ENCODE results near the gene KCNQ1. TPM values are rescaled to one million over a fixed set of nuclear protein-coding genes. Genes with fewer than 3 reads are reported as not detected.
A peak's percentile ranks its signal among the peaks of the same experiment; 100 is the strongest.

Gene KCNQ1
- total RNA-seq, 1 donor from 2014 or later, result 2.6 TPM

DNA sequence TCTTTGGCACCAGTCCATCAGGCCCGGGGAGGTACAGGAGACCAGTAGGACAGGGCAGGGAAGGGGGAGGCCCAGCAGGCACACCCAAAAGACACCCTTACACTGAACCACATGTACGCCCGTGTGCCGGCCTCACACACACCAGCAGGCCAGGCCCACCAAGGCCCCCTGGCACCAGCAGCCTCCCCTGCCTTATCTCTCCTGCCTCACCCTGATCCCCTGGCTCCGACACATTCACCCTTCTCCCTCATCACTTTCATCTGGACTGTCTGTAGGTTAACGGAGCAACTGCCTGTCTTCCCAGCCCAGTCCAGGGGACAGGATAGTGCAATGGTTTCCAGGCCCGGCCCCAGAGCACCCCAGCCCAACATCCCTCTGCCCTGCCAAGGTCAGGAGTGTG is 435.8 kb downstream of the KCNQ1 start:
- no peaks in the 10 kb centered on the region for H3K27me3 ChIP-seq (ENCODE audit: control insufficient read depth in 3 of 3, insufficient read depth in 3 of 3, low read length in 3 of 3)
- peaks cover 3 to 6% (median 6%) of the 10 kb centered on the region in 3 donors for H3K36me3 ChIP-seq (ENCODE audit: control insufficient read depth in 3 of 3, insufficient read depth in 3 of 3, low read length in 3 of 3)
- peaks cover 0 to 4% (median 0%) of the 10 kb centered on the region in 3 donors for H3K9me3 ChIP-seq (ENCODE audit: control insufficient read depth in 3 of 3, low read length in 3 of 3)
- no peak overlapping the region for H3K4me3 ChIP-seq (ENCODE audit: low read length in 3 of 3)
- H3K27ac ChIP-seq (ENCODE audit: low read depth, low read length), result no peak overlapping the region
- no peak overlapping the region for H3K9ac ChIP-seq (ENCODE audit: low read depth in 1 of 3, low read length in 3 of 3)
- peaks cover 7 to 23% (median 14%) of the 10 kb centered on the region in 3 donors for H3K4me1 ChIP-seq (ENCODE audit: control insufficient read depth in 3 of 3, insufficient read depth in 3 of 3, low read length in 3 of 3)

DNA sequence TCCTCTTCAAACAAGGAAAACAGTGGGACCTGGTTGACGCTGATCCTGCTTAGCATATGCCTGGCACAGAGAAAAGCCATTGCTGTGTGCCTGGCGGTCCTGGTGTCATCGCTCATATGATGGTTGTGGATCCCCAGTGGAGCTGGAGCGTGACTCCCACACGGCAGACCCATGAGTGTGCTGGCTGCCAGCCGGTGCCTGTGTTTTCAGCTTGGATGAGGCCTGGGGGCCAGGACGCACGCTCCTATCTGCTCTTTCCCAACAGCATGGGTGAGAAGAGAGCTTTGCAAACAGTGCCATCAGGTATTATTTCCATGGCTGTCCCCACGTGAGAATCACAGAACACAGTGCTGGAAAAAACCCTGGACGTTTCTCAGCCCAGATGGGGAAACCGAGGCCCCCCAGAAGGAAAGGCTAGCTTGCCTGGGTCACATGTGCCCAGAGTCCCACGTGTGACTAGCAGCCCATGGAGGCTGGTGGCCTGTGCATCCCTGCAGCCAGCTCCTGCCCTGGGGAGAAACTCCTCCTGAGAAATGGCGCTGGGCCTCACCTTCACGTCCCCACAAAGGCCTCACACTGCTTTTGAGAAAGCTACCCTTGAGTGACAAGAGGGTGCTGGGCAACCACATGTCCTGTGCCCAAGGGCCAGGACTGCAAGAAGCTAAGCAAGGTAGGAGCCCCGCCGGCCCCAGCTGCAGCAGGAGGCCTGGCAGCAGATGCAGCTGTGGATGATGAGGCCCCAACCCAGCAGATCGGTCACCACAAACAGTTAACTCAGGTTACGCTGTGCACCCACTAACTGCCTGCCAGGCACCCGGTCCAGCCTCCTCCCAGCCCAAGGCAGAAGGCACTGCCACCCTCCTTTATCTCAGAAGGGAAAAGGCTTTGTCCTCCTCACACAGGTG is 436.5 kb downstream of the KCNQ1 start:
- Histone ChIP-seq H3K27ac (ENCODE audit: low read depth, low read length) (no peak overlapping the region), H3K27me3 (ENCODE audit: control insufficient read depth in 3 of 3, insufficient read depth in 3 of 3, low read length in 3 of 3) (no peaks in the 10 kb centered on the region), H3K9ac (ENCODE audit: low read depth in 1 of 3, low read length in 3 of 3) (no peak overlapping the region), H3K4me1 (ENCODE audit: control insufficient read depth in 3 of 3, insufficient read depth in 3 of 3, low read length in 3 of 3) (peaks cover 7 to 25% (median 15%) of the 10 kb centered on the region in 3 donors), H3K36me3 (ENCODE audit: control insufficient read depth in 3 of 3, insufficient read depth in 3 of 3, low read length in 3 of 3) (peaks cover 3 to 6% (median 6%) of the 10 kb centered on the region in 3 donors), H3K4me3 (ENCODE audit: low read length in 3 of 3) (no peak overlapping the region), H3K9me3 (ENCODE audit: control insufficient read depth in 3 of 3, low read length in 3 of 3) (peaks cover 0 to 4% (median 0%) of the 10 kb centered on the region in 3 donors)

DNA sequence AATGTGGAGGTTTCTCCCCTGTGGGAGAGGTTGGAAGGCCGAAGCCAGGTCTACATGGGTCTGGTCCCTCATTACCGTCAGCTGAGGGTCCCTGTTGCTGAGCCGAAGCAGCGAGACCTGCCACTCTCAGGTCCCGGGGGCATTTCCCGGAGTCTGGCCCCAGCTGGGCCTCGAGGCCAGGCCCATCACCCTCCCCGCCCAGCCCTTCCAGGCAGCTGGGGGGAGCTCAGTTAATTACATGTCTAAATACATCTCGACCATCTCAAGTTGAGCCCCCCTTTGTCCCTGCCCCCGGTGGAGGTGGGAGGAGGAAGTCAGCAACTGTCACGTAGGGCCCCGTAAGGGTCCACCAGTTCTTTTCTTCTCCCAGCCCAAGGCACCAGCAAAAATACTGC is 437.2 kb downstream of the KCNQ1 start:
- H3K27ac ChIP-seq (ENCODE audit: low read depth, low read length), result no peak overlapping the region
- no peak overlapping the region for H3K9ac ChIP-seq (ENCODE audit: low read depth in 1 of 3, low read length in 3 of 3)
- H3K9me3 ChIP-seq (ENCODE audit: control insufficient read depth in 3 of 3, low read length in 3 of 3), result peaks cover 0 to 4% (median 0%) of the 10 kb centered on the region in 3 donors
- peaks cover 3 to 6% (median 6%) of the 10 kb centered on the region in 3 donors for H3K36me3 ChIP-seq (ENCODE audit: control insufficient read depth in 3 of 3, insufficient read depth in 3 of 3, low read length in 3 of 3)
- no peaks in the 10 kb centered on the region for H3K27me3 ChIP-seq (ENCODE audit: control insufficient read depth in 3 of 3, insufficient read depth in 3 of 3, low read length in 3 of 3)
- H3K4me1 ChIP-seq (ENCODE audit: control insufficient read depth in 3 of 3, insufficient read depth in 3 of 3, low read length in 3 of 3), result peaks cover 11 to 28% (median 22%) of the 10 kb centered on the region in 3 donors
- no peak overlapping the region for H3K4me3 ChIP-seq (ENCODE audit: low read length in 3 of 3)

DNA sequence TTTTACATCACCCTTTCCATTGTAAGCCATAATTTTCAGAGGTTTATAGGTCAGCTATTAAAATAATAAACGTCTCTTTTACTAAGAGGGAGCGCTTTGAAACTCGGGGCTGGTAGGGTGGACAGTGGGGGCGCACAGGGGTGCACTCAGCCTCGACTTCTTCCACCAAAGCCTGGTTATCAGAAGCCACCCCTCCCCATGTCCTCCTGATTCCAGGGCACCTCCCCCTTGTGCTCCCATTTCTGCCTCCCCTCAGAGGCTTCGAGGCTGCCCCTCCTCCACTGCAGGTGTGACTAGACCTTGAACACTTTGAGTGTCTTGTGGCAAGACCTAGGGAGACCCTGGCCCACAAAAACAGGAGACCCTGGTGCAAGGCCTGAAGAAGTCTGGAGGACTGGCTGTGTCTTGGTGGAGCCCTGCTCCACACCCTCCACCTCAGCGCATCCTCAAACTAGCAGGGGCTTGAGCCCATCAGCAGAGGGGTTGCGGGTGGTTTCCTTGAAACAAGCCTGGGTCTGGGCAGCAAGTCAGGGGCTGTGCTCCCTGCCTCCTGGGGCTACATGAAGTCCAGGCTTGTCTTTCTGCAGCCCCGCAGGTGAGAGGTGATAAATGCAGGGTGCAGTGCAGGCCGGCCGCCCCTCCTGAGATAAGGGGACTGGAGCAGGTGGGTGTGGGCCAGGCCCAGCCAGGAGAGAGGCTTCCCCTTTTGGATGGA is 437.7 kb downstream of the KCNQ1 start:
- no peaks in the 10 kb centered on the region for H3K27me3 ChIP-seq (ENCODE audit: control insufficient read depth in 3 of 3, insufficient read depth in 3 of 3, low read length in 3 of 3)
- no peak overlapping the region for H3K27ac ChIP-seq (ENCODE audit: low read depth, low read length)
- H3K4me1 ChIP-seq (ENCODE audit: control insufficient read depth in 3 of 3, insufficient read depth in 3 of 3, low read length in 3 of 3), result peaks cover 12 to 28% (median 24%) of the 10 kb centered on the region in 3 donors
- peaks cover 0 to 4% (median 0%) of the 10 kb centered on the region in 3 donors for H3K9me3 ChIP-seq (ENCODE audit: control insufficient read depth in 3 of 3, low read length in 3 of 3)
- H3K9ac ChIP-seq (ENCODE audit: low read depth in 1 of 3, low read length in 3 of 3), result peak overlapping the region in 1 of 3 donors; percentile 33
- H3K36me3 ChIP-seq (ENCODE audit: control insufficient read depth in 3 of 3, insufficient read depth in 3 of 3, low read length in 3 of 3), result peaks cover 3 to 6% (median 6%) of the 10 kb centered on the region in 3 donors
- H3K4me3 ChIP-seq (ENCODE audit: low read length in 3 of 3), result peak overlapping the region; percentile 35 to 74 (median 70)

DNA sequence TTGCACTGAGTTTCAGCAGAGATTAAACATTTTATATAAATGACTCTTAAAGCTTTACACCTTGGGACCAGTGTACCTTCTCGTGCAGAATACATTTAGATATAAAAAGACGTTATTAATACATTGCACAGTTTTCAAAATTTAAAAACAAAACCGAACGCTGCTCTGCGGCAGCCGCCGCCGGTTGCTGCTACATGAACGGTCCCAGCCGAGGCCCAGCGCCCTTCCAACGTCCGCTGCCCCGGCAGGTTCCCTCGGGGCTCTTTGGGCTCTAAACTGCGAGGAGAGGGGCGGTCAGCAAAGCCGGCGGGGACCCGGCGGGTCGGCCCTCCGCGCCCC is 438.8 kb downstream of the KCNQ1 start:
- peaks cover 0 to 4% (median 0%) of the 10 kb centered on the region in 3 donors for H3K9me3 ChIP-seq (ENCODE audit: control insufficient read depth in 3 of 3, low read length in 3 of 3)
- peak overlapping the region; percentile 30 to 78 (median 72) for H3K9ac ChIP-seq (ENCODE audit: low read depth in 1 of 3, low read length in 3 of 3)
- peak overlapping the region; percentile 57 to 74 (median 65) for H3K4me3 ChIP-seq (ENCODE audit: low read length in 3 of 3)
- H3K27ac ChIP-seq (ENCODE audit: low read depth, low read length), result peak overlapping the region; percentile 73
- H3K27me3 ChIP-seq (ENCODE audit: control insufficient read depth in 3 of 3, insufficient read depth in 3 of 3, low read length in 3 of 3), result no peaks in the 10 kb centered on the region
- peaks cover 1 to 6% (median 5%) of the 10 kb centered on the region in 3 donors for H3K36me3 ChIP-seq (ENCODE audit: control insufficient read depth in 3 of 3, insufficient read depth in 3 of 3, low read length in 3 of 3)
- peaks cover 17 to 33% (median 27%) of the 10 kb centered on the region in 3 donors for H3K4me1 ChIP-seq (ENCODE audit: control insufficient read depth in 3 of 3, insufficient read depth in 3 of 3, low read length in 3 of 3)

DNA sequence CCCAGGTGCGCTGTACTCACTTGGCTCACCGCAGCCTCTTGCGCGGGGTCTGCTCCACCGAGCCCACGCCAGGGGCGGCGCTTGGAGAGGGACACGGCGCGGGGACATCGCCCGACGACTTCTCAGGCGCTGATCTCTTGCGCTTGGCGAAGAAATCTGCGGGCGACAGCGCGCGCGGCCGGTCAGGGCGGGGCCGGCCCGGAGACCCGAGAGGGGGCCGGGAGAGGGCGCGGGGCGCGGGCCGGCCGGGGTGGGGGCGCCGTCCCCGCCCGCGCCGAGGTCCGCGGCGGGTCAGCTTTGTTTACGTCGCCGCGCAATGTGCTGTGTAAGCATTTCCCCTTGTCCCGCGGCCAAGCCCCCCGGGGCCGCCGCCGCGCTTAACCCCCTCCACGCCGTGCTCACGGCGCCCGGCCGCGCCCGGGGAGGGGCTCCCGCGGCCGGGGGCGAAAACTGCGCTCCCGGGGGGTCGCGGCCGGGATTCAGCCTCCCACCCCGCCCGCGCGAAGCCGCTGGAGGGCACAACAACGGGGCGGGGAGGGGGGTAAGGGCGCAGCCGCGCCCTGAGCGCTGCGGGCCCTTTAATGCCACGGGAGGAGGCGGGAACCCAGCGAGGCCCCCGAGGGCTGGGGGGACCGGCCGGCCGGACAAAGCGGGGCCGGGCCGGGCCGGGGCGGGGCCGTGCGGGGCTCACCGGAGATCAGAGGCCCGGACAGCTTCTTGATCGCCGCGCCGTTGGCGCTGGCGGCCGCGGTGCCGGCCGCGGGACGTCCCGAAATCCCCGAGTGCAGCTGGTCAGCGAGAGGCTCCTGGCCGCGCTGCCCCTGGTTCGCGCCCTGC is 439.4 kb downstream of the KCNQ1 start:
- Histone ChIP-seq H3K27ac (ENCODE audit: low read depth, low read length) (peak overlapping the region; percentile 73), H3K9ac (ENCODE audit: low read depth in 1 of 3, low read length in 3 of 3) (peak overlapping the region; percentile 30 to 78 (median 72)), H3K4me1 (ENCODE audit: control insufficient read depth in 3 of 3, insufficient read depth in 3 of 3, low read length in 3 of 3) (peaks cover 17 to 33% (median 28%) of the 10 kb centered on the region in 3 donors), H3K36me3 (ENCODE audit: control insufficient read depth in 3 of 3, insufficient read depth in 3 of 3, low read length in 3 of 3) (peaks cover 0 to under 1% (median 0%) of the 10 kb centered on the region in 3 donors), H3K4me3 (ENCODE audit: low read length in 3 of 3) (peak overlapping the region; percentile 57 to 74 (median 65)), H3K9me3 (ENCODE audit: control insufficient read depth in 3 of 3, low read length in 3 of 3) (no peaks in the 10 kb centered on the region), H3K27me3 (ENCODE audit: control insufficient read depth in 3 of 3, insufficient read depth in 3 of 3, low read length in 3 of 3) (no peaks in the 10 kb centered on the region)

DNA sequence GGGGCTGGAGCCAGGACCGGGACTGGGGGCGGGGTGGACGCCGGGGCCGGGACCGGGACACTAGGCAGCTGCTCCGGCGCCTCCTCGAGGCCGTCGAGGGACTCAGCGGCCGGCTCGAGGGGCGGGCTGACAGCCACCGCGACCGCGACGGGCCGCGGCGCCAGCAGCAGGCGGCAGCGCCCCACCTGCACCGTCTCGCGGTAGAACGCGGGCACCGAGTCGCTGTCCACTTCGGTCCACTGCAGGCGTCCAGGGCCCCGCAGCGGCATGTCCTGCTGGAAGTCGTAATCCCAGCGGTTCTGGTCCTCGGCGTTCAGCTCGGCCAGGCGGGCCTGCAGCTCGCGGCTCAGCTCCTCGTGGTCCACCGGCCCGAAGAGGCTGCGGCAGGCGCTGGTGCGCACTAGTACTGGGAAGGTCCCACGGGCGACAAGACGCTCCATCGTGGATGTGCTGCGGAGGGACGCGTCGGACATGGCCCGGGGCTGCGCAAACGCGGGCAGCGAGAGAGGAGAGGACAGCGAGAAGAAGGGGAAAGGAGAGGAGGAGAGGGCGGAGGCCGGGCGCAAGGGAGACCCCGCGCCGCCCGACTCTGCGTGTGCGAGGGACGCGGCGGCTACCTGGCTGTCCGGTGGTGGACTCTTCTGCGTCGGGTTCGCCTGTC is 440.3 kb downstream of the KCNQ1 start:
- peaks cover 17 to 33% (median 28%) of the 10 kb centered on the region in 3 donors for H3K4me1 ChIP-seq (ENCODE audit: control insufficient read depth in 3 of 3, insufficient read depth in 3 of 3, low read length in 3 of 3)
- peak overlapping the region; percentile 71 to 87 (median 85) for H3K4me3 ChIP-seq (ENCODE audit: low read length in 3 of 3)
- H3K9ac ChIP-seq (ENCODE audit: low read depth in 1 of 3, low read length in 3 of 3), result peak overlapping the region; percentile 61 to 82 (median 74)
- no peaks in the 10 kb centered on the region for H3K27me3 ChIP-seq (ENCODE audit: control insufficient read depth in 3 of 3, insufficient read depth in 3 of 3, low read length in 3 of 3)
- H3K9me3 ChIP-seq (ENCODE audit: control insufficient read depth in 3 of 3, low read length in 3 of 3), result no peaks in the 10 kb centered on the region
- H3K36me3 ChIP-seq (ENCODE audit: control insufficient read depth in 3 of 3, insufficient read depth in 3 of 3, low read length in 3 of 3), result no peaks in the 10 kb centered on the region
- H3K27ac ChIP-seq (ENCODE audit: low read depth, low read length), result peak overlapping the region; percentile 75

DNA sequence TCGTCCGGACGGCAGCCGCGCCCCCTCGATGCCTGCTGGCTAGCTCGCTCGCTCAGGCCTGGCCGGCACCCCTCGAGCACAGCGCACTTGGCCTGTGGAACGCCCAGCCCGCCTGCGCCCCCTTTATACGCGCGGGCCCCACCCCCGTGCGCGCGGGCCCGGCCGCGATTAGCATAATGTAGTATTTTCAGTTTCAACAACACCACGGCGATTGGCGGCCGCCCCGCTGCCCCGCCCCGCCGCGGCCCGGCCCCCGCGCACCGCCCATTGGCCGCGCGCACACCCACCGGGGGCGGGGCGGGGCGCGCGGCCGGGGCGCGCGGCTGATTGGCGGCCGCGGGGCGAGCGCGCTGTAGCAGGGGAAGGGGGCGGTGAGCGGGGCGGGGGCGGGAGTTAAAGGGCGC is 440.9 kb downstream of the KCNQ1 start, which contains the start of gene CDKN1C:
CDKN1C (minus strand) TSS at position 98 of the 404 bp plus-strand sequence. CDS start 319 bp downstream, outside the sequence.
- Histone ChIP-seq H3K9ac (ENCODE audit: low read depth in 1 of 3, low read length in 3 of 3) (peak within 1 kb of the TSS; percentile 61 to 82 (median 74)), H3K36me3 (ENCODE audit: control insufficient read depth in 3 of 3, insufficient read depth in 3 of 3, low read length in 3 of 3) (no peaks in the 10 kb centered on the region), H3K9me3 (ENCODE audit: control insufficient read depth in 3 of 3, low read length in 3 of 3) (no peaks in the 10 kb centered on the region), H3K4me1 (ENCODE audit: control insufficient read depth in 3 of 3, insufficient read depth in 3 of 3, low read length in 3 of 3) (peaks cover 17 to 33% (median 30%) of the 10 kb centered on the region in 3 donors), H3K27me3 (ENCODE audit: control insufficient read depth in 3 of 3, insufficient read depth in 3 of 3, low read length in 3 of 3) (no peaks in the 10 kb centered on the region), H3K27ac (ENCODE audit: low read depth, low read length) (peak within 1 kb of the TSS; percentile 75), H3K4me3 (ENCODE audit: low read length in 3 of 3) (peak within 1 kb of the TSS; percentile 71 to 87 (median 85))

All from skeletal muscle tissue (tissue), 4 donors.